KOPT-K1 (cell line): ENCODE measurements around the gene IL6ST.
"Not testable (repeated sequence)": the region's sequence is repeated elsewhere in the genome, so short reads cannot be mapped to it uniquely, and the experiment has no call there.

ENCODE experiments used
- H3K27ac ChIP-seq: fragments of 200-600 bp; sonication (generic); 2 replicates; pipeline ENCODE4 v1.5.1; 2016; ENCODE audit warnings: antibody characterized with exemption, mild to moderate bottlenecking, low read depth, low read length; ENCODE audit not compliant: poor library complexity, severe bottlenecking
- H3K36me3 ChIP-seq: fragments of 200-600 bp; sonication (generic); 2 replicates; pipeline ENCODE4 v1.5.1; 2017; ENCODE audit warnings: antibody characterized with exemption, mild to moderate bottlenecking, low read length, moderate library complexity; ENCODE audit not compliant: insufficient read depth
- H3K9me3 ChIP-seq: fragments of 200-600 bp; sonication (generic); 2 replicates; pipeline ENCODE4 v1.5.1; 2017; ENCODE audit warnings: antibody characterized with exemption, low read length, mild to moderate bottlenecking; ENCODE audit not compliant: insufficient read depth, poor library complexity, severe bottlenecking

Gene IL6ST

GRCh38 chr5:56013939-56014338 is 19.2 kb upstream of the IL6ST start:
- not testable (repeated sequence) for H3K27ac ChIP-seq, H3K36me3 ChIP-seq, H3K9me3 ChIP-seq

DNA sequence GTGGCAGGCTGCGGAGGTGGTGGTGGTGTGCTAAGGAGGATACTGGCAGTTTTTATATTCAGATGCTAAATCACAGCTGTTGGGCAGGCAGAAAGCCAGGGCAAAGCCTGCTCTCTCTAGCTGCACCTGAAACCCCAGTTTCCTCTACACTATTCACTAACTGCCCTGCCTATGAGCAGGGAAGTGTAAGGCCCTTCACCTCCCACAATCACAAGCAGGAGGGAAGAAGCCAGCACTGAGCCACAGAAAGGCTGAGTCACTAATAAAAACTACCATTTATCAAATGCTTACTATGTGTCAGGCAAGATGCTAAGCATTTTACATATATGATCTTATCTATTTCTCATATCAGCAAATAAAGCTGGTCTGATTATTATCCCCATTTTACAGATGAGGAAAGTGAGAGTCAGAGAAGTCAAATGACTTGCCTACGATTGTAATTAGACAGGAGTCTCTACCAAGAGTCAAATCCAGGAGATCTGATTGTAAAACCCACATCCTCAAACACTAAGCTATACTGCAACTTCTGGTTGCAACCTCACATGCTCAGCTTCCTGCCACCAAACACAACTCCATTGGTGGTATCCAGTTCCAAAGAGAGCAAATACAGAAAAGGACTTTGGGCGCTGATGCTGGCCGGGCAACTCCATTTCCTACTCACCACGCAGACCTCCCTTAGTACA is 17.7 kb upstream of the IL6ST start:
- peaks cover 7% of the 10 kb centered on the region for H3K9me3 ChIP-seq
- no peaks in the 10 kb centered on the region for H3K36me3 ChIP-seq
- peak overlapping the region; percentile 49 for H3K27ac ChIP-seq

GRCh38 chr5:56011835-56012234 is 17.1 kb upstream of the IL6ST start:
- peak overlapping the region; percentile 49 for H3K27ac ChIP-seq
- H3K36me3 ChIP-seq: no peaks in the 10 kb centered on the region
- H3K9me3 ChIP-seq: peaks cover 7% of the 10 kb centered on the region

GRCh38 chr5:56010431-56010830 is 15.7 kb upstream of the IL6ST start:
- Histone ChIP-seq H3K27ac (no peak overlapping the region), H3K36me3 (no peaks in the 10 kb centered on the region), H3K9me3 (no peaks in the 10 kb centered on the region)

DNA sequence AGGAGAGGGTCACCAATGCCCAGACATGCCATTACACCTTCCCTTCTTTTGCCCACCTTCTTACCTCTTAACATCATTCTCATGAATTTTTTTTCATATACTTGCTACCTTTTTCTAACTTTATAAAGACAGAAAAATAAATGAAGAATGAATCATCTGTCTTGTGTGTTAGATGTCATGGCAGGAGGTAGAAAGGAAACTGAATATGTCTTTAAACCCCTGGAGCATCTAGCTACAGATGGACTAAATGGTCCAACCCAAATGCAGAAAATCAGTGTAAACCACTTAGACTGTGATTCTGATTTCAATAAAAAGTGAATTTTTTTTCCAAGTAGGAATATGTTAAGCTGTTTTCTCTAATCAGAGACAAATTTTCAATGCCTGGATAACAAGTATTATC is 11.8 kb upstream of the IL6ST start:
- Histone ChIP-seq H3K27ac (no peak overlapping the region), H3K9me3 (peaks cover 4% of the 10 kb centered on the region), H3K36me3 (no peaks in the 10 kb centered on the region)

DNA sequence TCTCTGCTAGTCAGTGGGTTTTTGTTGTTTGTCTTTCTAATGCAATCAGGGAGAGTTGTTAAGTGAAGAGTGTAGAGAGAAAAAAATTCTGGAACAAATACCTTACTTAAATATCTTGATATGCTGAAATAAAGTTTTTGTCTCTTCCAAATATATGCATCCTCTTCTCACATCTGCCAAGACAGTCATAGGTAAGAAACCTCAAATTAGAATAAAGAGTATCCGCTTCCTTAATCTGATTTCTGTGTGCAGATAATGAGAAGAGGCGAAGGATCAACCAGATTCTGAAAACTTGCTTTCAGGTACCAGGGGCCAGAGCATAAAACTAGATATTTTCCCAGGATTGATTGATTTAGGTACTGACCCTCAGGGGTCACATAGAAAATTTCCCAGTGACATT is 11.3 kb upstream of the IL6ST start:
- H3K27ac ChIP-seq: no peak overlapping the region
- H3K36me3 ChIP-seq: no peaks in the 10 kb centered on the region
- peaks cover 4% of the 10 kb centered on the region for H3K9me3 ChIP-seq

DNA sequence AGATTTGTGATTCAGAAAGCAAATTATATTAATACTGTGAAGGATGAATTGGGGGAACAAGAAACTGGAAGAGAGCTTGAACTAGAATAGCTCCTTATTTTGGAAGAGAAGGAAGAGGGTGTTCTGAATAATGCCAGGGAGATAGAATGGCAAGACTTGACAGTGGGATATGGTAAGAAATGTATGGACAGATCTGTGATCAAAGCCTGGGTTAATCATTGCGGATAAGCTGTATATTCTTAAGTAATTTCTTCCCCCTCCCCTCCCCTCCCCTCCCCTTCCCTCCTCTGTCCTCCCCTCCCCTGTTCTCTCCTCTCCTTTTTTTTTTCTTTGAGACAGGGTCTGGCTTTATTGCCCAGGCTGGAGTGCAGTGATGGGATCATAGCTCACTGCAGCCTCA is 10.1 kb upstream of the IL6ST start:
- H3K36me3 ChIP-seq: no peaks in the 10 kb centered on the region
- H3K9me3 ChIP-seq: peaks cover 4% of the 10 kb centered on the region
- no peak overlapping the region for H3K27ac ChIP-seq

GRCh38 chr5:56003679-56004078 is 8.9 kb upstream of the IL6ST start:
- H3K27ac ChIP-seq: no peak overlapping the region
- H3K9me3 ChIP-seq: peaks cover 4% of the 10 kb centered on the region
- no peaks in the 10 kb centered on the region for H3K36me3 ChIP-seq

DNA sequence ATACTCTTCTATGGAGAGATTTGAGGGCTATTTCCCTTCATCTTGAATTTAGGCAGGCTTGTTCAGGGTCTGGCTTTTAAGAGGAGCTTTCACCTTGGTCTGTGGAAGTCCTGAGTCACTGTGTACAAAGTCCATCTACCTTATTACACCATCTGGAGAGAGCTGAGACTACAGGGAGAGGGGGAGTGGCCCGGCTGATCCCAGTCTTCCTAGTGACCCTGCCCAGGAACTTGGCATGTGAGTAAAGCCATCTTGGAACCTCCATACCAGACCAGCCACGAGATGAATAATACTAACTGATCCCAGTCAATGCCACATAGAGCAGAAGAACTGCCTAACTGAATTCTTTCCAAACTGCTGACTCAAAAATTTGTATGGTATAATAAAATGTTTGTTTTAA is 8.4 kb upstream of the IL6ST start:
- H3K27ac ChIP-seq: no peak overlapping the region
- no peaks in the 10 kb centered on the region for H3K36me3 ChIP-seq
- H3K9me3 ChIP-seq: peaks cover 4% of the 10 kb centered on the region

DNA sequence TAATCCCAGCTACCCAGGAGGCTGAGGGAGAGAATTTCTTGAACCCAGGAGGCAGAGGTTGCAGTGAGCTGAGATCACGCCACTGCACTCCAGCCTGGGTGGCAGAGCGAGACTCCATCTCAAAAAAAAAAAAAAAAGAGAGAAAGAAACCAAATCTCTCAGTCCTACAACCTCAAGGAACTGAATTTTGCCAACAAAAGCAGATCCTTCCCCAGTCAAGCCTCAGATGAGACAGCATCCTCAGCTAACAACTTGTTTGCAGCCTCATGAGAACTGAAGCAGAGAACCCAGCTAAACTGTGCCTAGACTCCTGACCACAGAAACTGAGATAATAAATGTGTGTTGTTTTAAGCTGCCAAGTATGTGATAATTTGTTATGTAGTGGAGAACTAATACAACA is 7.5 kb upstream of the IL6ST start:
- H3K9me3 ChIP-seq: peaks cover 4% of the 10 kb centered on the region
- H3K27ac ChIP-seq: no peak overlapping the region
- no peaks in the 10 kb centered on the region for H3K36me3 ChIP-seq

- not testable (repeated sequence) for H3K36me3 ChIP-seq, H3K27ac ChIP-seq, H3K9me3 ChIP-seq
These were observed 5.5 kb upstream of the IL6ST start for GRCh38 chr5:56000221-56000620.

DNA sequence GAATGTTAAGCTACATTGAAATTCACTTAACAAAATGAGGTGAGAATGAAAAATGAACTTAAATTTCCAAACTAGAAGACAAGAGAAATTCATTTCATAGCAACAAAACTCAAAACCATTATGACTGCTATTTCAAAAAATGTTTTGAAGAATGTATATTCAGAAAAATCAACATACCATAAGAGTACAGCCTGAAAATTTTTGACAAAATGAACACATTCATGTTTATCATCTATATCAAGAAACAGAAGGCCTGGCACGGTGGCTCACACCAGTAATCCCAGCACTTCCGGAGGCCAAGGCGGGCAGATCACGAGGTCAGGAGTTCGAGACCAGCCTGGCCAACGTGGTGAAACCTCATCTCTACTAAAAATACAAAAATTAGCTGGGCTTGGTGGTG is 4.2 kb upstream of the IL6ST start:
- Histone ChIP-seq H3K9me3 (peaks cover 4% of the 10 kb centered on the region), H3K27ac (no peak overlapping the region), H3K36me3 (no peaks in the 10 kb centered on the region)

- Histone ChIP-seq H3K27ac (no peak overlapping the region), H3K9me3 (peaks cover 4% of the 10 kb centered on the region), H3K36me3 (no peaks in the 10 kb centered on the region)
These were observed 3.1 kb upstream of the IL6ST start for GRCh38 chr5:55997742-55998351.

- Histone ChIP-seq H3K36me3 (no peaks in the 10 kb centered on the region), H3K9me3 (no peaks in the 10 kb centered on the region), H3K27ac (peak overlapping the region; percentile 70)
These were observed 493 bp upstream of the IL6ST start for GRCh38 chr5:55994998-55995914.

GRCh38 chr5:55993731-55994494 is 850 bp downstream of the IL6ST start:
- Histone ChIP-seq H3K27ac (peak overlapping the region; percentile 70), H3K36me3 (no peaks in the 10 kb centered on the region), H3K9me3 (no peaks in the 10 kb centered on the region)
